ENCODE results near the gene RPS6KA5.
"Not testable (repeated sequence)": the region's sequence is repeated elsewhere in the genome, so short reads cannot be mapped to it uniquely, and the experiment has no call there.

The RPS6KA5 gene

GRCh38 chr14:90990141-90990540, 70.3 kb downstream of the RPS6KA5 start:
- no peak for DNase-seq (ENCODE audit: extremely low read depth in 1 of 2, low read depth in 1 of 2)

- no peak for DNase-seq (ENCODE audit: extremely low read depth in 1 of 2, low read depth in 1 of 2)
Measured at GRCh38 chr14:90987140-90987539, 73.3 kb downstream of the RPS6KA5 start.

GRCh38 chr14:90986510-90986909, 73.9 kb downstream of the RPS6KA5 start:
- no peak for DNase-seq (ENCODE audit: extremely low read depth in 1 of 2, low read depth in 1 of 2)

- DNase-seq (ENCODE audit: extremely low read depth in 1 of 2, low read depth in 1 of 2) = no peak
Measured at GRCh38 chr14:90985601-90986242, 74.7 kb downstream of the RPS6KA5 start.

- no peak for DNase-seq (ENCODE audit: extremely low read depth in 1 of 2, low read depth in 1 of 2)
Measured at GRCh38 chr14:90983560-90983959, 76.9 kb downstream of the RPS6KA5 start.

GRCh38 chr14:90981636-90982035, 78.8 kb downstream of the RPS6KA5 start:
- no peak for DNase-seq (ENCODE audit: extremely low read depth in 1 of 2, low read depth in 1 of 2)

- not testable (repeated sequence) for DNase-seq (ENCODE audit: extremely low read depth in 1 of 2, low read depth in 1 of 2)
Measured at GRCh38 chr14:90980636-90981035, 79.8 kb downstream of the RPS6KA5 start.

- no peak for DNase-seq (ENCODE audit: extremely low read depth in 1 of 2, low read depth in 1 of 2)
Measured at GRCh38 chr14:90979515-90979914, 80.9 kb downstream of the RPS6KA5 start.

- DNase-seq (ENCODE audit: extremely low read depth in 1 of 2, low read depth in 1 of 2) = no peak
Measured at GRCh38 chr14:90976101-90976500, 84.3 kb downstream of the RPS6KA5 start.

- DNase-seq (ENCODE audit: extremely low read depth in 1 of 2, low read depth in 1 of 2) = no peak
Measured at GRCh38 chr14:90971687-90972086, 88.8 kb downstream of the RPS6KA5 start.

GRCh38 chr14:90970167-90970600, 90.3 kb downstream of the RPS6KA5 start:
- no peak for DNase-seq (ENCODE audit: extremely low read depth in 1 of 2, low read depth in 1 of 2)

- no peak for DNase-seq (ENCODE audit: extremely low read depth in 1 of 2, low read depth in 1 of 2)
Measured at GRCh38 chr14:90969531-90970166, 90.8 kb downstream of the RPS6KA5 start.

GRCh38 chr14:90968025-90968424, 92.4 kb downstream of the RPS6KA5 start:
- DNase-seq (ENCODE audit: extremely low read depth in 1 of 2, low read depth in 1 of 2) = no peak

- DNase-seq (ENCODE audit: extremely low read depth in 1 of 2, low read depth in 1 of 2) = no peak
Measured at GRCh38 chr14:90966493-90966892, 93.9 kb downstream of the RPS6KA5 start.

- DNase-seq (ENCODE audit: extremely low read depth in 1 of 2, low read depth in 1 of 2) = no peak
Measured at GRCh38 chr14:90965765-90966164, 94.7 kb downstream of the RPS6KA5 start.

GRCh38 chr14:90963343-90963742, 97.1 kb downstream of the RPS6KA5 start:
- DNase-seq (ENCODE audit: extremely low read depth in 1 of 2, low read depth in 1 of 2) = no peak

- no peak for DNase-seq (ENCODE audit: extremely low read depth in 1 of 2, low read depth in 1 of 2)
Measured at GRCh38 chr14:90962505-90963109, 97.8 kb downstream of the RPS6KA5 start.

GRCh38 chr14:90960818-90961217, 99.6 kb downstream of the RPS6KA5 start:
- no peak for DNase-seq (ENCODE audit: extremely low read depth in 1 of 2, low read depth in 1 of 2)

- no peak for DNase-seq (ENCODE audit: extremely low read depth in 1 of 2, low read depth in 1 of 2)
Measured at GRCh38 chr14:90959344-90959743, 101.1 kb downstream of the RPS6KA5 start.

- DNase-seq (ENCODE audit: extremely low read depth in 1 of 2, low read depth in 1 of 2) = no peak
Measured at GRCh38 chr14:90956273-90956672, 104.2 kb downstream of the RPS6KA5 start.

- DNase-seq (ENCODE audit: extremely low read depth in 1 of 2, low read depth in 1 of 2) = not testable (repeated sequence)
Measured at GRCh38 chr14:90953643-90954042, 106.8 kb downstream of the RPS6KA5 start.

- DNase-seq (ENCODE audit: extremely low read depth in 1 of 2, low read depth in 1 of 2) = no peak
Measured at GRCh38 chr14:90943367-90943766, 117.1 kb downstream of the RPS6KA5 start.
